Measurements from ENCODE around the gene CRY2. TPM values are rescaled to one million over a fixed set of nuclear protein-coding genes. Genes with fewer than 3 reads are reported as not detected.
A peak's percentile ranks its signal among the peaks of the same experiment; 100 is the strongest.

Gene CRY2
- total and polyA plus RNA-seq, 2 of the 13 experiments (the other 11 are each of a cell fraction or from before 2014, with no cell fraction given): 10.1 to 12.2 TPM

- TF ChIP-seq ZNF609 (CRISPR knock-in tag; IDR thresholded peaks at IDR 0.05; ENCODE audit: borderline replicate concordance) (no peak), ZBTB7B (CRISPR knock-in tag; IDR thresholded peaks at IDR 0.05) (0 out of 2 replicates have a peak, but pooled peaks have one; percentile 35), NBN (conservative IDR thresholded peaks at IDR 0.05) (no peak), LCORL (IDR thresholded peaks at IDR 0.05) (no peak), LCORL (CRISPR knock-in tag; IDR thresholded peaks at IDR 0.05) (no peak), RFXAP (CRISPR knock-in tag; IDR thresholded peaks at IDR 0.05; ENCODE audit: borderline replicate concordance) (no peak), MEF2D (CRISPR knock-in tag; IDR thresholded peaks at IDR 0.05) (no peak), CENPT (CRISPR knock-in tag; IDR thresholded peaks at IDR 0.05; ENCODE audit: low read depth) (no peak), ZNF260 (CRISPR knock-in tag; IDR thresholded peaks at IDR 0.05; ENCODE audit: borderline replicate concordance, low read depth) (no peak), ZNF788 (CRISPR knock-in tag; IDR thresholded peaks at IDR 0.05; ENCODE audit: borderline replicate concordance) (no peak), ETV6 (CRISPR knock-in tag; conservative IDR thresholded peaks at IDR 0.05) (peak; percentile 56; the same call in 1 of the 2 replicates), ZNF879 (CRISPR knock-in tag; IDR thresholded peaks at IDR 0.05) (no peak), ZNF646 (CRISPR knock-in tag; IDR thresholded peaks at IDR 0.05) (no peak), GATAD2A (CRISPR knock-in tag; IDR thresholded peaks at IDR 0.05) (no peak), RBFOX2 (IDR thresholded peaks at IDR 0.05; ENCODE audit: low read depth, low read length) (no peak), IKZF4 (CRISPR knock-in tag; IDR thresholded peaks at IDR 0.05; ENCODE audit: borderline replicate concordance, low read depth, not compliant biosample characterization) (no peak), ZBTB25 (CRISPR knock-in tag; IDR thresholded peaks at IDR 0.05) (0 out of 2 replicates have a peak, but pooled peaks have one; percentile 48), ISL2 (CRISPR knock-in tag; IDR thresholded peaks at IDR 0.05) (no peak)
These were observed 38.1 kb downstream of the CRY2 start, which contains the start of gene MAPK8IP1 (continued) for GRCh38 chr11:45885274-45885920.

Data from HepG2 (cell line).